GM12872 (cell line): ENCODE results near the gene INTS2.

Experiments
- CTCF ChIP-seq: IDR thresholded peaks from 3 replicates; pipeline ENCODE4 v1.5.1; 2011; ENCODE audit warnings: low read depth, mild to moderate bottlenecking, low read length, moderate library complexity; ENCODE audit not compliant: insufficient read depth

The INTS2 gene

GRCh38 chr17:61927208-61928100 is at the start of gene INTS2:
Gene INTS2, minus strand, starts transcription at chr17:61927982. Its CDS starts 1,338 bp downstream, at chr17:61926644.
- no peak for TF ChIP-seq CTCF

GRCh38 chr17:61974115-61974514 is 46.3 kb upstream of the INTS2 start:
- TF ChIP-seq CTCF, result no peak

GRCh38 chr17:61972311-61972710 is 44.5 kb upstream of the INTS2 start:
- TF ChIP-seq CTCF, result no peak

GRCh38 chr17:61970030-61970429 is 42.2 kb upstream of the INTS2 start:
- no peak for TF ChIP-seq CTCF

- TF ChIP-seq CTCF, result no peak
Measured at GRCh38 chr17:61968757-61969156, 41.0 kb upstream of the INTS2 start.

GRCh38 chr17:61967729-61968128 is 39.9 kb upstream of the INTS2 start:
- no peak for TF ChIP-seq CTCF

- TF ChIP-seq CTCF, result no peak
Measured at GRCh38 chr17:61966191-61966590, 38.4 kb upstream of the INTS2 start.
